PC-3 (cell line): Measurements from ENCODE around the gene MGAT3. TPM values are rescaled to one million over a fixed set of nuclear protein-coding genes. Genes with fewer than 3 reads are reported as not detected.

Experiments used
- ATAC-seq: fragments of 200-7000 bp; cut with Tn5 transposase; 2 replicates; pipeline ENCODE4 v1.9.1; 2020; ENCODE audit warnings: mild to moderate bottlenecking, moderate library complexity
- BruUV-seq: library from RNA; stranded (reverse); fragments of 400-500 nt; replicated peaks from 2 replicates; lab custom pipeline; 2021; lab: Mats Ljungman, UMichigan
- CTCF ChIA-PET: fragments of 300-600 bp; sonication (Branson Sonifier 250); formaldehyde crosslinking; loops from one replicate; lab custom pipeline; 2022; ENCODE audit warnings: antibody characterized with exemption; lab: Charles Lee
- POLR2A ChIA-PET: fragments of 300-600 bp; sonication (Branson Sonifier 250); formaldehyde crosslinking; loops from one replicate; lab custom pipeline; 2022; ENCODE audit warnings: antibody characterized with exemption; ENCODE audit not compliant: unreplicated experiment; lab: Charles Lee
- DNase-seq: peaks from one replicate; pipeline ENCODE4 v3.0.0-alpha.2; 2015
- H2AFZ ChIP-seq: fragments of 300-600 bp; sonication (generic); 2 replicates; pipeline ENCODE4 v1.6.0; 2016; ENCODE audit warnings: antibody characterized with exemption, low read length
- H3F3A ChIP-seq: fragments of 300-600 bp; sonication (generic); one replicate; pipeline ENCODE4 v1.6.0; 2017; ENCODE audit warnings: antibody characterized with exemption, low read length, control low read depth, mild to moderate bottlenecking; ENCODE audit not compliant: unreplicated experiment
- H3K27ac ChIP-seq: fragments of 300-600 bp; sonication (generic); 2 replicates; pipeline ENCODE4 v1.5.1; 2016; ENCODE audit warnings: mild to moderate bottlenecking, low read length
- H3K27me3 ChIP-seq: fragments of 300-600 bp; sonication (generic); 2 replicates; pipeline ENCODE4 v1.6.1; 2016; ENCODE audit warnings: low read length, mixed read lengths
- H3K36me3 ChIP-seq: fragments of 300-600 bp; sonication (generic); 2 replicates; pipeline ENCODE4 v1.6.1; 2016; ENCODE audit warnings: low read depth, mixed run types, low read length, mixed read lengths
- H3K4me1 ChIP-seq: fragments of 300-600 bp; sonication (generic); 2 replicates; pipeline ENCODE4 v1.5.1; 2016; ENCODE audit warnings: low read length; ENCODE audit not compliant: insufficient read depth
- H3K4me2 ChIP-seq: fragments of 300-600 bp; sonication (generic); 2 replicates; pipeline ENCODE4 v1.6.0; 2016; ENCODE audit warnings: low read length
- H3K4me3 ChIP-seq: fragments of 300-600 bp; sonication (generic); 2 replicates; pipeline ENCODE4 v1.5.1; 2016; ENCODE audit warnings: mild to moderate bottlenecking, low read length, mixed read lengths
- H3K79me2 ChIP-seq: fragments of 300-600 bp; sonication (generic); 2 replicates; pipeline ENCODE4 v1.6.1; 2017; ENCODE audit warnings: low read length, mixed read lengths
- H3K9ac ChIP-seq: fragments of 300-600 bp; sonication (generic); 2 replicates; pipeline ENCODE4 v1.6.0; 2016; ENCODE audit warnings: mild to moderate bottlenecking, low read length
- H3K9me2 ChIP-seq: fragments of 300-600 bp; sonication (generic); replicated peaks from 2 replicates; pipeline ENCODE4 v1.6.1; 2016; ENCODE audit warnings: mixed run types, low read length, mixed read lengths
- H3K9me3 ChIP-seq: fragments of 300-600 bp; sonication (generic); 2 replicates; pipeline ENCODE4 v1.6.1; 2016; ENCODE audit warnings: low read length, mixed read lengths
- H4K20me1 ChIP-seq: fragments of 300-600 bp; sonication (generic); 2 replicates; pipeline ENCODE4 v1.6.1; 2016; ENCODE audit warnings: low read length, mixed read lengths
- EZH2 ChIP-seq: fragments of 300-600 bp; sonication (generic); IDR thresholded peaks from one replicate; pipeline ENCODE4 v1.6.1; 2017; ENCODE audit warnings: antibody characterized with exemption, mild to moderate bottlenecking, low read length; ENCODE audit not compliant: unreplicated experiment
- EZH2phosphoT487 ChIP-seq: fragments of 300-600 bp; sonication (generic); IDR thresholded peaks from 2 replicates; pipeline ENCODE4 v1.6.1; 2018; ENCODE audit warnings: mild to moderate bottlenecking, antibody characterized with exemption, low read length, borderline replicate concordance
- intact Hi-C: fragments of 100-400 bp; cut with micrococcal nuclease; formaldehyde crosslinking; loops from 2 replicates; pipeline ENCODE4 v1.9.0; 2023
- total RNA-seq: library from RNA; depleted of rRNA; stranded (reverse); fragments of >200 nt; gene quantifications from 2 replicates; pipeline ENCODE4 v1.2.3, GENCODE V29; 2014
- TF ChIP-seq, protein P1 (sequence below): fragments of 300-600 bp; sonication (generic); conservative IDR thresholded peaks from 2 replicates; pipeline ENCODE4 v1.5.1; 2017; ENCODE audit warnings: antibody characterized with exemption, low read depth, mild to moderate bottlenecking, low read length

Gene MGAT3
- total RNA-seq, 1 experiment from 2014 or later, result not detected

DNA sequence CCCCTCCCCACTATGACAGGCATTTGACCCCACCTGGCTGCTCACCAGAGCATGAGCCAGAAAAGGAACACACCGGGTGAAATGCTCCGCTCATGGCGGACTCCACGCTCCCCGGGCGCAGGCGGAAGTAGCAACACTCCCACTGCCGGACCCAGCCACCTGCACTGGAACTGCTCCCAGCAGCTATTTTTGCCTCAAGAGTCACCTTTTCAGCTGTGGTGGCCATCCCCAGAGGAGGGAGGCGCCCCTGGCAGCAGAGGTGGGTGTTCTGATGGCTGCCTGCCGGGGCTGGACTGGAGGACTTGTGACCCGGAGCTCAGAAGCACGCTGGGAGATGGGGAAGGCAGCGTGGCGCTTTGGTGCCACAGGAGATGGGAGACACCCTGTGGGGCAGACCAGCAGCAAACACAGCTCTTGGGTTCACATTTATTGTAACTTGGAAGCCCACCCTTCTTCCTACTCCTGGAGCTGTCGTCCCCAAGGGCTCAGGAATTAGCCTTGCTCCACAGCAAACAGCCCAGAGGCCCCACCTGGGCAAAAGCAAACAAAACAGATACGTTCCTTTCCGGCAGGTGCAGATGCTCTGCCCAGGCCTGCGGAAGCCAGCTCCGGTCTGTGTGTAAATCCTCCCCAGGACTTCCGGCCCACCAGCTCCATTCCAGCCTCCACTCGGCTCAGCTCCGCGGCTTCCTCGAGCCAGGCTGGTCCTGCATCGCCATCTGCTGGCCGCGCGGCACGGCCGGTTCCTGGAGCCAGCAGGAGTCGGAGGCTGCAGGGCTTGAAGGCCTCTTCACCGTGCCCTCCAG, 72.1 kb downstream of the MGAT3 start:
- Histone ChIP-seq H3F3A (no peaks in the 10 kb centered on the region), H3K79me2 (peaks cover 29% of the 10 kb centered on the region), H3K27ac (no peak overlapping the region), H3K36me3 (peaks cover 4% of the 10 kb centered on the region), H4K20me1 (peaks cover 24% of the 10 kb centered on the region), H3K27me3 (no peaks in the 10 kb centered on the region), H2AFZ (no peak overlapping the region), H3K9ac (no peak overlapping the region), H3K9me2 (no peaks in the 10 kb centered on the region), H3K4me1 (peaks cover 21% of the 10 kb centered on the region), H3K4me2 (peak overlapping the region; percentile 46), H3K9me3 (no peaks in the 10 kb centered on the region), H3K4me3 (peak overlapping the region; percentile 11; the same call in 1 of the 2 replicates)
- TSS peak; percentile 7 for BruUV-seq
- ChIA-PET CTCF (interaction anchor here (0.6 to 1.4 kb wide), 6 partner anchors 9 to 392 kb away, joined by 3 to 14 read pairs (median 8); partner anchors contain the start of genes ATF4 and MIEF1), POLR2A (interaction anchor here (0.6 to 1.2 kb wide), 2 partner anchors 9 to 118 kb away, joined by 6 to 11 read pairs; partner anchors contain the start of gene ATF4)
- no peak for TF ChIP-seq EZH2phosphoT487
- TF ChIP-seq, protein P1, sequence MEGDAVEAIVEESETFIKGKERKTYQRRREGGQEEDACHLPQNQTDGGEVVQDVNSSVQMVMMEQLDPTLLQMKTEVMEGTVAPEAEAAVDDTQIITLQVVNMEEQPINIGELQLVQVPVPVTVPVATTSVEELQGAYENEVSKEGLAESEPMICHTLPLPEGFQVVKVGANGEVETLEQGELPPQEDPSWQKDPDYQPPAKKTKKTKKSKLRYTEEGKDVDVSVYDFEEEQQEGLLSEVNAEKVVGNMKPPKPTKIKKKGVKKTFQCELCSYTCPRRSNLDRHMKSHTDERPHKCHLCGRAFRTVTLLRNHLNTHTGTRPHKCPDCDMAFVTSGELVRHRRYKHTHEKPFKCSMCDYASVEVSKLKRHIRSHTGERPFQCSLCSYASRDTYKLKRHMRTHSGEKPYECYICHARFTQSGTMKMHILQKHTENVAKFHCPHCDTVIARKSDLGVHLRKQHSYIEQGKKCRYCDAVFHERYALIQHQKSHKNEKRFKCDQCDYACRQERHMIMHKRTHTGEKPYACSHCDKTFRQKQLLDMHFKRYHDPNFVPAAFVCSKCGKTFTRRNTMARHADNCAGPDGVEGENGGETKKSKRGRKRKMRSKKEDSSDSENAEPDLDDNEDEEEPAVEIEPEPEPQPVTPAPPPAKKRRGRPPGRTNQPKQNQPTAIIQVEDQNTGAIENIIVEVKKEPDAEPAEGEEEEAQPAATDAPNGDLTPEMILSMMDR, result peak; percentile 89
- ATAC-seq (peak; percentile 34), DNase-seq (peak; percentile 86)
- intact Hi-C loops, result no loop called here

DNA sequence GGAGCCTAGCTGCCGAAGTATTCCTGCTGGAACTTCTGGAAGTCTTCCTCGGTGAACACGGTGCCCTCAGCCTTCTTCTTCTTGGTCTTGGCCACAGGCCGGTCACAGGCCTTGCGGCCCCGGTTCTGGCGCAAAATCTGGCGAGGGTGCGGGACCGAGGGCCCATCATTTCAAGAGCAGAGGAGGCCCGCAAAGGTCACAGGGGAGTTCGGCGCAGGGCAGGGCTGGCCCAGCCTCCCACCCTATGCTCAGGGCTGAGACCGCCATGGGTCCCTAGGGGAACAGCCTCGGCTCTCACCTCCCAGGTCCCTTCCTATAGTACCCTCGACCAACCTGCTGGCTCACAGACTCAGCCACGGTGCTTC, 72.7 kb downstream of the MGAT3 start:
- H3K36me3 ChIP-seq, result no peaks in the 10 kb centered on the region; the same call in 1 of the 2 replicates
- peak overlapping the region; percentile 46 for H3K4me2 ChIP-seq
- intact Hi-C loops, result no loop called here
- no TSS peak for BruUV-seq
- no peak overlapping the region for H3K9ac ChIP-seq
- H3K4me1 ChIP-seq, result peaks cover 23% of the 10 kb centered on the region
- peaks cover 26% of the 10 kb centered on the region for H3K79me2 ChIP-seq
- ChIA-PET CTCF (interaction anchor here (0.6 to 1.4 kb wide), 5 partner anchors 10 to 392 kb away, joined by 3 to 14 read pairs (median 8); partner anchors contain the start of genes ATF4 and MIEF1), POLR2A (interaction anchor here (0.6 to 1.2 kb wide), 2 partner anchors 10 to 119 kb away, joined by 6 to 11 read pairs; partner anchors contain the start of gene ATF4)
- DNase-seq, result no peak
- no peaks in the 10 kb centered on the region for H3K27me3 ChIP-seq
- no peak overlapping the region; the same call in 1 of the 2 replicates for H3K4me3 ChIP-seq
- H4K20me1 ChIP-seq, result peaks cover 19% of the 10 kb centered on the region
- no peak overlapping the region for H2AFZ ChIP-seq
- TF ChIP-seq, protein P1, result peak; percentile 23; the same call in 1 of the 2 replicates
- no peak for TF ChIP-seq EZH2phosphoT487
- H3F3A ChIP-seq, result no peaks in the 10 kb centered on the region
- no peaks in the 10 kb centered on the region for H3K9me2 ChIP-seq
- H3K27ac ChIP-seq, result no peak overlapping the region
- no peak for ATAC-seq
- no peaks in the 10 kb centered on the region for H3K9me3 ChIP-seq

DNA sequence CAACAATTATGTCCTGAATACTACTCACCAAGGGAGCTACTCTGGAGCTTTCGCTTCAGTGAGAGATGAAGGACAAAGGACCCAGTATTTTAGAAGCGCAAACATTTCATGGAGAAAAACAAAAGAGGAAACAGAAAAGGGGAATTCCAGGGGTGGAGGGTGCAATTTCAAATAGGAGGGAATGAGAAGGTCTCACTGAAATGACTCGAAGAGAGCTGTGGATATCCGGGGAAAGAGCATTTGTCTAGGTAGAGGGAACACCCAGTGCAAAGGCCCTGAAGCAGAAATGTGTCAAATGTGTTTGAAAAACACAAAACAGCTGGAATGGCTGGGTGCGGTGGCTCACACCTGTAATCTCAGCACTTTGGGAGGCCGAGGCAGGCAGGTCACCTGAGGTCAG, 73.3 kb downstream of the MGAT3 start:
- CTCF ChIA-PET, result interaction anchor here (0.6 to 1.3 kb wide), 2 partner anchors 24 to 28 kb away, joined by 3 to 5 read pairs; partner anchors contain the start of gene MIEF1

More for the DNA sequence above, 73.3 kb downstream of the MGAT3 start:
- POLR2A ChIA-PET, result no interaction called here
- Histone ChIP-seq H3K36me3 (no peaks in the 10 kb centered on the region; the same call in 1 of the 2 replicates), H3K79me2 (peaks cover 26% of the 10 kb centered on the region), H3F3A (no peaks in the 10 kb centered on the region), H3K27me3 (no peaks in the 10 kb centered on the region), H3K9ac (no peak overlapping the region), H3K4me3 (no peak overlapping the region), H4K20me1 (peaks cover 13% of the 10 kb centered on the region), H3K4me1 (peaks cover 24% of the 10 kb centered on the region), H3K9me2 (no peaks in the 10 kb centered on the region), H3K27ac (no peak overlapping the region), H2AFZ (no peak overlapping the region), H3K9me3 (no peaks in the 10 kb centered on the region), H3K4me2 (no peak overlapping the region)
- TF ChIP-seq EZH2phosphoT487 (no peak), EZH2 (no peak)
- TF ChIP-seq, protein P1, result no peak
- intact Hi-C loops, result loop anchor here (5.0 kb wide), 3 partner anchors 33 to 512 kb away; no protein-coding TSS in a partner anchor
- no peak for DNase-seq
- BruUV-seq, result no TSS peak
- ATAC-seq, result no peak
